NCI-H345 (cell line): ENCODE data around the gene PPA1.
"Not testable (repeated sequence)": the region's sequence is repeated elsewhere in the genome, so short reads cannot be mapped to it uniquely, and the experiment has no call there.

Experiments
- DNase-seq: peaks from one replicate; lab custom pipeline; 2025; lab: John Stamatoyannopoulos, UW

The PPA1 gene

DNA sequence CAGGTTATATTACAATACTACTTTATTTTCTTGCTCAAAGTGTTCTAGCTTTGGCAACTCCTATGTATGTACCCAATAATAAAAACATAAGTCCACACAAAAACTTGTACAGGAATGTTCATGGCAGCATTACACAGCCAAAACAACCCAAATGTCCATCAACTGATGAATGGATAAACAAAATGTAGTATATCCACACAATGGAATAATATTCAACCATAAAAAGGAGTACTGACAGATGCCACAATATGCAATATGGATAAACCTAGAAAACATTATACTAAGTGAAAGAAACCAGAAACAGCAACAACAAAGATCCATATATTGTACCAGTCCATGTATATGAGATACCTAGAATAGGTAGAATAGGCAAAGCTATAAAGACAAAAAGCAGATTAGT is 21.0 kb downstream of the PPA1 start:
- DNase-seq: no peak

DNA sequence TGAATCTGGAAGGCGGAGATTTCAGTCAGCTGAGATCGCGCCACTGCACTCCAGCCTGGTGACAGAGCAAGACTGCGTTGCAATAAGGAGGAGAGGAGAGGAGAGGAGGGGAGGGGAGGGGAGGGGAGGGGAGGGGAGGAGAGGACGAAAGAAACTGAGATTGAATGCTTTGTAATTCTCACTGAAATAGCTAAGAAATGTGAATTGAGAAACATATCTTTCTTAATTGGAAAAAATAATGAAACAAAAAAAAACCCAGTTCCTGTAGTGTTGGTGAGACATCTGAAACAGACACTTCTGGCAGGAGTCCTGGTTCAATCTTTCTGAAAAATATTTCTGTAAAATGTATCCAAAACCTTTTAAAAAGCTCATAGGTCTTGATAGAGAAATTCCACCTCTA is 26.5 kb downstream of the PPA1 start:
- DNase-seq: no peak

DNA sequence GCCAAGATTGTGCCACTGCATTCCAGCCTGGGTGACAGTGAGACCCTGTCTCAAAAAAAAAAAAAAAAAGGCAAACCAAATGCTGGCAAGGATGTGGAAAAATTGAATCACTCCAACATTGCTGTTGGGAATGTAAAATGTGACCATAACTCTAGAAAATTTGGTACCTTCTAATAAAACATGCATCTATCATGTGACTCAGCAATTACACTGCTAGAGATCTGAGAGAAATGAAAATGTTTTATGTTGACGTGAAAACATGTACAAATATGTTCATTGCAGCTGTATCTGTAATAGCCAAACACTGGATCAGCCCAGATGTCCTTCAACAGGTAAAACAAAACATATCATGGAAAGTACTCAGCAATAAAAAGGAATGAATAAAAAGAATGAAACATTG is 32.1 kb downstream of the PPA1 start:
- no peak for DNase-seq

DNA sequence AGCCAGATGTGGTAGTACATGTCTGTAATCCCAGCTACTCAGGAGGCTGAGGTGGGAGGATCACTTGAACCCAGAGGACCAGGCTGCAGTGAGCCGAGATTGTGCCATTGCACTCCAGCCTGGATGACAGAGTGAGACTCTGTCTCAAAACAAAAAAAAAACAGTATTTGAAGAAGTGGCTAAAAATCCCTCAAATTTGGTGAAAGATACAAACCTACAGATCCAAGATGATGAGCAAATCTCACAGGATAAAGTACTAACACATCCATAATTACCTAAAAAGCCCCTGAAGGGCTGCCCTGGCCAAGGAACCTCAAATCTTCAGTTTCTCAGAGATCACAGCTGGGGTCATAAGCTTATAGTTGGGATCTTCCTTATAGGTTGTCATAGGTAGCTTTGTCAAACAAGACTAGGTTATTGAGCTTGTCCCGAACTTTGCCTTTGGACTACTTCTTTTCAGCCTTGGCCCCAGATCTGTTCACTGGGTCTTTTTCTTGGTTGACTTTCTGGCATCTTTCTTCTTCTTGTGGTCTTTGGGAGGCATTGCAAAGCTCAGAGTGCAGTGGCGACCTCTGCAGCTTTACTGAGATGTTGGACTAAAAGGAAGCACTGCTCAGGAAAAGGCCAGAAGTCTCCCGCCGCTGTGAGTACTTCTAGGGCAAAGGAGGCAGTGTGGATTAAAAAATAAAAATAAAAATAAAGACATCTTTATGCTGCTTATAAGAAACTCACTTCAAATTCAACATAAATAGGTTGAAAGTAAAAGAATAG is 34.3 kb downstream of the PPA1 start:
- no peak for DNase-seq

DNA sequence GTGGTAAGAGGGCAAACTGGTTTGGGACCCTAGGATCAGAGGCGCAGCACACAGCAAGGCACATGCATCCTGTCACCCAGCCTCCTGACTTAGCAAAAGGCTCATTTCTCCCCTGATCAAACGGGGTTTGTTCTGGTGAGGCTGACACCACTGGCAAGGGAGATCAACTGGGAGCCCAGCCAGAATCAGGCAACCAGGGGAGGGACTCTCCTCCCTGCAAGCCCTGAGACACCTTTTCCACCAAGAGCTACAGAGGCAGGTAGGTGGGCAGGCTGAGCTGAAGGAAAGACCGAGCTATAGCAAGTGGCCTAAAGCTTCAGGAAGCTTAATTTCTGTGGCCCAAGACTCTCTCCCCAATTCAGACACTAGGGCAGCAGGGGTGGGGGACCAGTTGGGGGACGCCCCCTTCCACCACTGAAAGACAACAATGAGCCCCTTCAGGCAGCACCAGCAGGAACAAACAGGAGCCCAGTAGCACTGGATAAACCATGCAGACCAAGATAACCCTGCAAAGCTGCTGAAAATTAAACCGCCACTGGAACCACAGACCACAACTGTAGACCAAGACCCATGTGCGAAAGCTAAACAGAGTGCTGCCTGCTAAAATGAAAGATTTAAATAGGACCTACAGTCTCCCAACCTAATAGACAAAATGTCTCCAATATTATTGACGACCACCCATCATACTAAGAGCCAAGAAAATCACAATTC is 35.8 kb downstream of the PPA1 start:
- no peak for DNase-seq

DNA sequence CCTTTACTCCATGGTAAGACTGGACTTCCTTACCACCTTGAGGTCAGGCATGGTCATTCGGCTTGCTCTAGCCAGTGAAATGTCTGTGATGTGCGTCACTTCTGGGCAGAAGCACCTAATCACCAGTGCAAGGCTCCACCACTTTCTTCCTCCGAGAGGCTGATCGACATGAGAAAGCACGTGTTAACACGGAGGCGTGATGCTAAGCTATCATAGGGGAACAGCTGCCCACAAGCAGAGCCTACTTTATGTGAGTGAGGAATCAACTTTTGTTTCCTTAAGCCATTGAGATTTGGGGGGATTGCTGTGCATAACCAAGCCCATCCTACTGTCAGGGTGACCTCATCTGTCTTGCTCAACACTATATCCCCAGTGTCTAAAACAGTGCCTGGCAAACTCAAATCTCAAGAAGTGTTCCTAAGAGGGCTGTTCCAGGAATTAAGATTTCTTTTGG is 39.8 kb downstream of the PPA1 start:
- DNase-seq: no peak

DNA sequence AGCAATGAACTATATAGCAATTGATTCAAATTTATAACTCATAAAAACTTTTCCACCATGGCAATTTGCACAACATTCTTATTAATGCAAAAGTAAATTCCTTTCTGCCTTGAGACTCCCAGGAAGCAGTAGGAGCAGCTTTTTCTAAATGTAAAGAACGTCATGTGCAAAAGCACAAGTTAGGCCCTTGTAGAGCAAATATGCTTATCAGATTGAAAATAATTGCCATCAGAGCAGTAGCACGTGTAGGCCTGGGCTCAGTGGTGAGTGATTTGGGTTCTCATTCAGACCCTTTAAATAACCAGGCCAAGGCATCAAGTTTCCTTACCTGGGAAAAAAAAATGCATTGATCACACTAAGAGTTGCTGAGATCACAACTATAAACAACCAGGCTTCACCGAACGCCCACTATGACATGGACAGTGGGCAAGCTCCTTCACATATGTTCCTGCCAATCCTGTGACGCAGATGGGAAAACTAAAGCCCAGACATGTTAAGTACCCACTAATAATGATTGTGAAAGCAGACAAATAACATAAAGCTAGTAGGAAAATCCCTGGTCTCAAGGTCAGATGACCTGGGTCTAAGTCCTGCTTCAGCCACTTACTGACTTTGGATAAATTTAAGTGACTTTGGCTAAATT is 40.8 kb downstream of the PPA1 start:
- DNase-seq: no peak

DNA sequence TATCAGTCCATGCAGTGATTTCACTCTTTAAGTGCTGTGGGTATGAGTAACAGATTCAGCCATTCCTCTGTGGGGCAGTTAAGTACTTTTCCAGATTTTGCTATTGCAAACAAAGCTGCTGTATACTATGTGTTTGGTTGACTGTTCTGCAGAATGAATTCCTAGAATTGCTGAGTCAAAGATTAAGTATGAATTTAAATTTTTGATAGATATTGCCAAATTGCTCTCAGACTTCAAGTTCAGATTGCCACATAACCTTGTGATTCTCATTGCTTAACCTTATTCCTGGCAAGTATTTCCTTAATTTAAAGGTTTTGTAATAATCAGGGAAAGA is 41.3 kb downstream of the PPA1 start:
- DNase-seq: no peak

DNA sequence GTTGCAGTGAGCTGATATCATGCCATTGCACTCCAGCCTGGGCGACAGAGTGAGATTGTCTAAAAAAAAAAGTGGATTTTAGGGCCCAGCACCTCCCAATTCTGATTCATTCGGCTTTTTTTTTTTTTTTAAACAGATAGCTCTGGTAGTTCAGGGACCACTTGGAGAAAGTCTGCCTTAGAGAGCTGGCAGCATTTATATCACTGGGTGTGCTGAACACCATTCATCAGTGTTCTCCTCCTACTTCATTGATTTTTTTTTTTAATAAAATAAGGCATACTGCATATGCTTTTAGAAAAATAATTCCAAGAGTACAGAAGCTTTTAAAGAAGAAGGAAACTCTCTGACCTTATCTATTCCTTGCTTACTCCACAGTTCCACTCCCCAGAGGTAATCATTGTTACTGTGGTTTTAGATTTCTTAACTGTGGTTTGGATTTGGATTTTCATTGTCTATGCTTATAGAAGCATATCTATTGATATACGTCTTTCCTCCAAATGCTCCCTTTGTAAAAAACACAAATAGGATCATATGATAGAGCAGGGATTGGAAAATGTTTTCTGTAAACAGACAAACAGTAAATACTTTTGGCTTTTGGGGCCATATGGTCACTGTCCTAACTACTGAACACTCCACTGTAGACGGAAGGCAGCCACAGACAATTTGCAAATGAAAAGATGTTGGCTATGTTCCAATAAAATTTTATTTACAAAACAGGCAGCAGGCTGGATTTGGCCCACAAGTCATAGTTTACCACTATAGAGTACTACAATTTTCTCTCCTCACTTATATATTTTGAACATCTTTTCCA is 41.9 kb downstream of the PPA1 start:
- peak; percentile 10 for DNase-seq

DNA sequence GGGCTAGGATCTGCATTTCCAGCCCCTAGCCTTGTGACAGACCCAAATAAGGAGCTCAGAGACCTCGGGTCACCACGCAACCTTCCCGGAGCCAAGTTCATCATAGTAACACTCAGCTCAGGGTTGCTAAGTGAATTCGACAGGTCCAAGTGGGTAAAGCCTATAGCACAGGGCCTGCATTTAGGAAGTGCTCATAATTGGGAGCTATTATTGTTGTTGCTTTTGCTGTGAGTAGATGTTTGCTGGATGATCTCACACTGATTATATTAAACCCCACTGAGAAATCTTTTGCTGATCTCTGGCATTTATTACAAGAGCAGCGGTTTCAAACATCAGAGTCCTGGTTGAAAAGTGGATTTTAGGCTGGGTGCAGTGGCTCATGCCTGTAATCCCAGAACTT is 42.6 kb downstream of the PPA1 start:
- no peak for DNase-seq

DNA sequence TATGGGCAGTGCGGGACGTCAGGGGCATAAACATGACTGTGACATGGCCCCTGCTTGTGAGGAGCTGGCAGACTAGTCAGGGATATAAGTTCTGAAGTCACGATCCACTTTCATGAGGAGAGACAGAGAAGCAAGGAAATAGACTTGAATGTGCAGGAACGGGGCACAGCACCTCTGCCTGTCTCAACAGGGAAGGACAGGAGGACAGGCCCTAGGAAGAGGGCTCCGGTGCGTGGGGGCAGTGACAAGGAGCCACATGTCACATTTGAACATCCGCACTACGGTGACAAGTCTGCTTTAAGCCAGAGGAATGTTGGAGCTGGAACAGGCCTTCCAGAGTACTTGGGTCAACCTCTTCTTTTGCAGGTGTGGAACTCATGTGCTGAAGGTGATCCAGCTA is 43.1 kb downstream of the PPA1 start:
- no peak for DNase-seq

DNA sequence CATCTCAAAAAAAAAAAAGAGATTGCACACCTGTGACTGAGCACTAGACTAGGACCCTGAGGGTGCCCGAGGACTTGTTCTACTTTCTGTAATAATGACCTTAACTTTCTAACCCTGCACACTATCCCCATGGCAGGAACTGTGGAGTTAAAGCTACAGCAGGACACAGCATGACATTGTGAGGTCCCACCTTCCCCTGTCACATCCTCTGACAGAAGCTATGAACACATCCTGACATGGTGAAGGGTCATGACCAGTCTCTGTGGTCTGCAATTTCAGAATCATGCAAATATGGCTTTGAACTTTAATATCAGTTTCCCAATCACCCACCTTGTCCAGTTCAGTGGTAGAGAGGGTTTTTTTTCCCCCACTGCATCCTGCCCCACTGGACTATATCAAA is 44.5 kb downstream of the PPA1 start:
- no peak for DNase-seq

DNA sequence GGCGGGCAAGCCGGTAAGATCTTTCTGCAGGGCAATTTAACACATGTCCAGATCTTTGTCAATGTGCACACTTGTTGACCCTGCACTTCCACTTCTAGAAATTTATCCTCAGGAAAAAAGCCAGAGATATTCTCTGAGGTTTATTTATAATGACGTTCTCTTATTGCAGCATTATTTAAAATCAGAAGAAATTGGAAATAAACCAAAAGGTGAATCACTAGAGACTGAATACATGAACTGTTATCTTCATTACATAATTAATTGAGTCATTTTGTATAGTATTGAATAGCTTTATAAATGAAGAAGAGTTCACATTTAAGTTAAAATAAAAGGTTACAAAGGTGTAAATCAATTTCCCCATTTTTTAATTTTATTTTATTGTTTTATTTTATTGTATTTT is 46.7 kb downstream of the PPA1 start:
- no peak for DNase-seq

DNA sequence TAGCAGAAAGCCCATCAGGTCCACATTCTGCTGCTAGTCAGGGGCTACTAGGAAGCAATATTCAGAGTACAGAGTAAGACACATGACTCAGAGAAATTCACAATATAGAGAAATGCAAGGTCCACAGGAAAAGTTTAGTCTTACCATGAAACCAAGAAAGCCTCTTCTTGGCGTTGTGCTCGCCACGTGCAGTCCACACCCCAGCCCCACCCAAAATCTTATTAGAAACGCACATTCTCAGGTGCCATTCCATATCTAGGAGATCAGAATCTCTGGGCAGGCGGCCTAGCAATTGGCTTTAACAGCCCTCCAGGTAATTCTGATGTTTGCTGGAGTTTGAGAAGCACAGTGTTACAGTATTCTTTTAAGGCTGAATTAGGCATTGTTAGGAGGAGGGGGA is 47.1 kb downstream of the PPA1 start:
- no peak for DNase-seq

DNA sequence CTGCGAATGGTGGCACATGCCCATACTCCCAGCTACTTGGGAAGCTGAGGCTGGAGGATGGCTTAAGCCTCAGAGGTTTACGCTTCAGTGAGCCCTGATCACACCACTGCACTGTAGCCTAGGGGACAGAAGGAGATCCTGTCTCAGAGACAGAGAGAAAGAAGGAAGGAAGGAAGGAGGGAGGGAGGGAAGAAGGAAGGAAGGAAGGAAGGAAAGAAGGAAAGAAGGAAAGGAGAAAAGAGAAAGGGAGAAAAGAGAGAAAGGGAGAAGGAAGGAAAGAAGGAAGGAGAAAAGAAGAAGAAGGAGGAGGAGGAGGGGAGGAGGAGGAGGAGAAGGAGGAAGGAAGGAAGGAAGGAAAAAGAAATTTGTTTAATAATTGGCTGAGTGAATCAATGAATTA is 49.9 kb downstream of the PPA1 start:
- no peak for DNase-seq

DNA sequence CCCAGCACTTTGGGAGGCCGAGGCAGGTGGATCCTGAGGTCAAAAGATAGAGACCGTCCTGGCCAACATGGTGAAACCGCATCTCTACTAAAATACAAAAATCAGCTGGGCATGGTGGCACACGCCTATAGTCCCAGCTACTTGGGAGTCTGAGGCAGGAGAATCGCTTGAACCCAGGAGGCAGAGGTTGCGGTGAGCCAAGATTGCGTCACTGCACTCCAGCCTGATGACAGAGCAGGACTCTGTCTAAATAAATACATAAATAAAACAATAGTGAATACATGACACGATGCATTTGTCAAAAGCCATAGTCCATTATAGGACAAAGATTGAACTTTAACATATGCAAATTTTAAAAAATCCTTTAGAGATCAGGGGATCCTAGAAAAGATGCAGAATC is 54.0 kb downstream of the PPA1 start:
- DNase-seq: not testable (repeated sequence)

DNA sequence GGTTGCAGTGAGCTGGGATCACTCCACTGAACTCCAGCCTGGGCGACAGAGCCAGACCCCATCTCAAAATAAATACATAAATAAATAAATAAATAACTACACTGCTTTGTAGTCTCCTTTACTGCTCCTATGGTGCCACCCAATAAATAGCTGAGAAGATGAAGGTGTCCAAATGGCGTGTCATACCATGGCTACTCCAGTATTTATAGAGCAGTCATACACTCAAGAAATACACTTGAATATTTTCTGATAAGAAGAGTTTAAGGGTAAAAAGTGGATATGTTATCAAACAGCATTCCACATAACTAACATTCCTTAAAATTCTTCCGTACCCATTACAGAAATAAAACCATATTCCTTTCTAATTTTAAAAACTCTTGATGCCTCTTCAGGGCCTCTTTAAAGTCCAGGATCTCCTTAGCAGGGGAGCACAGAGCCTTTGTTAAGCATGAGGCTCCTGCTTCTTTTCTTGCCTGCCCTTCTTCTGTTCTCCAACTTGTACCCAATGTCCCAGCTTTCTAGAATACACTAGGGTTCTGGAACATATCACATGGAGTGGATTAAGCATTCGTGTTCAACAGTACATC is 55.0 kb downstream of the PPA1 start:
- DNase-seq: no peak

DNA sequence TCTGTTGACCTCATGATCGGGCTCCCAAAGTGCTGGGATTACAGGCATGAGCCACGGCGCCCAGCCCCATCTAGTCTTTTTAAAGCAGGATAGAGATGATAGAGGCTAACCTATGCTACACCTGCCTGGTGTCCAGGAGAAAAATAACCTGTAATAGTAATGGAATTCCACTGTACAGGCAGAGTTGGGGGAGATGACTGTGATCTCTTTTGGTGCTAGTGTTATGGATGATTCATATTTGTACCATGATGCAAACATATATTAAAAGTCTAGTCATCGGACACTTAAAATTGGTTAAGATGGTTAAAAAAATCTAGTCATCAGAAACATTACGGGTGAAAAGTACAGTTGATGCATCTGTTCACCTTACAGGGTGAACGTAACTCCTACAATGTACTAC is 56.8 kb downstream of the PPA1 start:
- no peak for DNase-seq

DNA sequence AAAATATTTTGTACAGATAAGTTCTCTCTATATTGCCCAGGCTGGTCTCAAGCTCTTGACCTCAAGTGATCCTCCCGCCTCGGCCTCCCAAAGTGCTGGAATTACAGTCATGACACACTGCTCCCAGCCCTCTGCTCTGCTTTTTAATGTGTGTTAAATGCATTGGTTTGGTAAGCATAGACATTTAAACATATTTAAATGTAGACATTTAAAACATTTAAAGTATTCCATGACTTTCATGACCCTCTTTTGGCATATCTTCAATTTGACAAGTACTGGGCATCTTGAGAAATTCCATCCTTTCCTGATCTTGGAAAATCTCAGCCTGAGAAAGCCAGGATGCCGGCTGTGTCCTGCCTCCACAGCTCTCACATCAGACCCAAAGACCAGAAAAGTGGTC is 57.7 kb downstream of the PPA1 start:
- no peak for DNase-seq

DNA sequence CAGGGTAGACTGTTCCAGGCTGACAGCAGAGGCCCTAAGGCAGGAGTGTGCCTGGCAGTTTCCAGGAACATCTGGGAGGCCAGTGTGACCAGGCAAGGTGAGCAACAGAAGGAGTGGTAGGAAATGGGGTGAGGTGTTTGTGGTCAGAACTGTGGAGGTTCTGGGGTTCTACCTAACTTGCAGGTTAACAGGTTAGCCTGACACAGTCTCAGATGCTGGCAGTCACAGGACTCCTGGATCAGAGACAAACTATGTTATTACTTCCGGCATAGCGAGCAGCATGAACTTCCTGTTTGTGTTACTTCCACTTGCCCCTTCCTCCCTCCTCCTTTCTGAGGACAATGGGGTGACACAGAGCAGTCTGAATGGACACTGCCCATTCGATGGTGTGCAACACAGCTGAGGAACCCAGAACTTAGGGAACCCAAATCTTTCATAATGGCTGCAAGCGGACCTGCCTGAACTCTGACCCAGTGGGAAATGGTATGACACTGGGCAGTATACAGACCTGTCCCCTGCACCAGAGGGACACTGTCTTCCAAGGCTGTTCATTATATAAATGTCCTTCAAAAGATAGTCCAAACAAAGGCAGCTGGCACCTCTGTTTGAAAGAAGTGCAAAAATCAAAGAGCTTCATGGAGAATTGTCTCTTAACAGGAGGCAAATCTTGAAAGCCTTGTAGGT is 59.0 kb downstream of the PPA1 start:
- no peak for DNase-seq

DNA sequence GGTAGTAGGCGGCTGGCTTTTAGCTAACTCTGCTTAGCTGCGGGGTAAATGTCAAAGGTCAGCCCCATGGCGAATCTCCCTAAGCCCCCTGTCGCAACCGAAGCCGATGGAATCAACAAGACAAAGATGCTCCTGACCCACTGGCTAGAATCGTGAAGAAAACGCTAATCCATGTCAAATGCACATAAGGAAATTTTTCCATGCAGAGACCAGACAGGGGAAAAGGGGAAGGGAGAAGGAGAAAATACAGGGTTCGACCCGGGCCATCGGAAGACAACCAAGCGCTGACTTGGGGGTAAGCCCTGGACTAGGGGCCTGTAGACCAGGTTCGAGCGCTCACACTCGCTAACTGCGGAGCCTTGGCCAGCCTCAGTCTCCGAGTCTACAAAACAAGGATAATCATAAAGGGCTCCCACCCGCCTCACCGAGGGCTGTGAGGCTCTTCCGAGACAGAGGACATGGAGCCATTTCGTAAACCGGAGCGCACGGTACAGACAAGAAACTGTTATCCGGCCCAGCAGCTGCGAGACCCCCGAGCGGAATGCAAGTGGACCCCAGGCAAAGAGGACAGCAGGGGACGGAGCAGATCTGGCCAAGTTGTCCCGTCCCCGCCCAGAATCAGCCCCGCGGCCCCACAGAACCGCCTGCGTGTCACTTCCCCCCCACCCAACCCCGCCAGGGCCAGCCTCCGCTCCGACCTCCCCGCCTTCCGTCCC is 63.4 kb downstream of the PPA1 start:
- DNase-seq: no peak
